HCT116 (cell line): ENCODE measurements around the gene ANKHD1. TPM values are rescaled to one million over a fixed set of nuclear protein-coding genes. Genes with fewer than 3 reads are reported as not detected.

Experiments
- ATAC-seq: fragments of 200-7000 bp; cut with Tn5 transposase; 2 replicates; pipeline ENCODE4 v1.9.1; 2020; ENCODE audit warnings: mild to moderate bottlenecking, moderate library complexity
- BruUV-seq: library from RNA; stranded (reverse); fragments of 400-500 nt; replicated peaks from 2 replicates; lab custom pipeline; 2021; lab: Mats Ljungman, UMichigan
- CTCF ChIA-PET: fragments of 300-600 bp; sonication (Branson Sonifier 250); formaldehyde crosslinking; loops from one replicate; lab custom pipeline; 2021; ENCODE audit warnings: antibody characterized with exemption; lab: Charles Lee
- POLR2A ChIA-PET: fragments of 300-600, 350-600 bp; sonication (Branson Sonifier 250); formaldehyde crosslinking; loops from one replicate; lab custom pipeline; 2021; ENCODE audit warnings: antibody characterized with exemption; lab: Charles Lee
- RAD21 ChIA-PET, 2 experiments: fragments of 300-600 bp; sonication (Branson Sonifier 250); formaldehyde crosslinking; loops; one replicate each; lab custom pipeline; 2023; ENCODE audit warnings: low total read pairs in 2 of 2; ENCODE audit not compliant: uncharacterized antibody in 2 of 2, unreplicated experiment in 2 of 2, low non-redundant PET in 1 of 2; lab: Charles Lee
- DNase-seq: peaks from one replicate; pipeline ENCODE4 v3.0.0-alpha.2; 2010; ENCODE audit warnings: low read depth, low spot score
- H2AFZ ChIP-seq: fragments of 200-600 bp; shearing (Covaris generic), sonication (generic); 2 replicates; pipeline ENCODE4 v1.6.1; 2017; ENCODE audit warnings: low read depth, mixed run types, mixed read lengths, antibody characterized with exemption, low read length; ENCODE audit not compliant: poor library complexity, severe bottlenecking
- H3K27ac ChIP-seq: 2 replicates; pipeline ENCODE4 v1.5.1; 2012; ENCODE audit warnings: low read depth, low read length
- H3K27me3 ChIP-seq: fragments of 200-600 bp; sonication (generic); 2 replicates; pipeline ENCODE4 v1.6.1; 2016; ENCODE audit warnings: mixed run types, low read length, mixed read lengths; ENCODE audit not compliant: insufficient read depth
- H3K36me3 ChIP-seq, 2 experiments: fragments of 200-500 bp in 1 of 2; fragments of 200-600 bp in 1 of 2; sonication (Bioruptor generic) in 1 of 2; sonication (generic) in 1 of 2; 2 replicates each; pipeline versions ENCODE4 v1.5.1 to v1.6.1; 2014 to 2016; ENCODE audit warnings: low read length in 2 of 2, inconsistent platforms in 1 of 2, mixed read lengths in 1 of 2, mixed run types in 1 of 2; ENCODE audit not compliant: insufficient read depth in 2 of 2, control insufficient read depth in 1 of 2
- H3K4me1 ChIP-seq, 2 experiments: fragments of 200-600 bp in 1 of 2; sonication (generic) in 1 of 2; 2 replicates each; pipeline versions ENCODE4 v1.5.1 to v1.6.1; 2012 to 2017; ENCODE audit warnings: low read length in 2 of 2, inconsistent platforms in 1 of 2, mild to moderate bottlenecking in 1 of 2, mixed read lengths in 1 of 2, mixed run types in 1 of 2, moderate library complexity in 1 of 2; ENCODE audit not compliant: insufficient read depth in 2 of 2, control insufficient read depth in 1 of 2
- H3K4me2 ChIP-seq: fragments of 200-600 bp; sonication (generic); 2 replicates; pipeline ENCODE4 v1.6.1; 2017; ENCODE audit warnings: mixed run types, low read length, mixed read lengths
- H3K4me3 ChIP-seq, 2 experiments: fragments of 200-600 bp in 1 of 2; sonication (generic) in 1 of 2; replicated peaks in 1 of 2; 2 replicates each; pipeline ENCODE4 v1.5.1; 2011 to 2016; ENCODE audit warnings: low read length in 2 of 2, control low read depth in 1 of 2, low read depth in 1 of 2, mild to moderate bottlenecking in 1 of 2, mixed read lengths in 1 of 2, mixed run types in 1 of 2
- H3K79me2 ChIP-seq: fragments of 200-600 bp; sonication (generic); 2 replicates; pipeline ENCODE4 v1.6.1; 2017; ENCODE audit warnings: mild to moderate bottlenecking, mixed run types, low read length, moderate library complexity, mixed read lengths; ENCODE audit not compliant: insufficient read depth
- H3K9ac ChIP-seq: fragments of 200-600 bp; sonication (generic); 2 replicates; pipeline ENCODE4 v1.6.1; 2016; ENCODE audit warnings: low read length, mixed read lengths
- H3K9me2 ChIP-seq: fragments of 200-600 bp; sonication (generic), shearing (Covaris generic); 2 replicates; pipeline ENCODE4 v1.6.1; 2017; ENCODE audit warnings: mixed run types, mild to moderate bottlenecking, moderate library complexity; ENCODE audit not compliant: insufficient read depth
- H3K9me3 ChIP-seq, 2 experiments: fragments of 200-500 bp in 1 of 2; fragments of 200-600 bp in 1 of 2; sonication (Bioruptor generic) in 1 of 2; sonication (generic) in 1 of 2; 2 replicates each; pipeline ENCODE4 v1.6.1; 2014 to 2017; ENCODE audit warnings: low read length in 2 of 2, mixed read lengths in 2 of 2, inconsistent platforms in 1 of 2, low read depth in 1 of 2, mild to moderate bottlenecking in 1 of 2, mixed run types in 1 of 2, moderate library complexity in 1 of 2; ENCODE audit not compliant: control insufficient read depth in 1 of 2, insufficient read depth in 1 of 2
- H4K20me1 ChIP-seq: fragments of 200-600 bp; sonication (generic), shearing (Covaris generic); 2 replicates; pipeline ENCODE4 v1.6.1; 2017; ENCODE audit warnings: mixed run types, mild to moderate bottlenecking, moderate library complexity; ENCODE audit not compliant: insufficient read depth
- CEBPB ChIP-seq: IDR thresholded peaks from 2 replicates; pipeline ENCODE4 v1.6.1; 2012; ENCODE audit warnings: low read depth
- CTCF ChIP-seq, 3 experiments: fragments of 200-600 bp in 1 of 3; sonication (generic) in 1 of 3; IDR thresholded peaks in 2 of 3; conservative IDR thresholded peaks in 1 of 3; 2 replicates each; pipeline ENCODE4 v1.5.1; 2012 to 2017; ENCODE audit warnings: low read depth in 2 of 3, low read length in 2 of 3, antibody characterized with exemption in 1 of 3, borderline replicate concordance in 1 of 3, control low read depth in 1 of 3, mild to moderate bottlenecking in 1 of 3, mixed read lengths in 1 of 3, mixed run types in 1 of 3, moderate library complexity in 1 of 3; ENCODE audit not compliant: insufficient read depth in 1 of 3
- EGR1 ChIP-seq: IDR thresholded peaks from 2 replicates; pipeline ENCODE4 v1.6.1; 2012; ENCODE audit warnings: low read depth
- SIN3A ChIP-seq: IDR thresholded peaks from 2 replicates; pipeline ENCODE4 v1.6.1; 2012; ENCODE audit warnings: low read depth
- SP1 ChIP-seq: IDR thresholded peaks from 2 replicates; pipeline ENCODE4 v1.6.1; 2012; ENCODE audit warnings: low read depth
- YY1 ChIP-seq: IDR thresholded peaks from 2 replicates; pipeline ENCODE4 v1.6.1; 2011; ENCODE audit warnings: low read length, low read depth, moderate library complexity, mild to moderate bottlenecking; ENCODE audit not compliant: insufficient replicate concordance; ENCODE audit errors: extremely low read depth
- ZFX ChIP-seq: fragments of 450-650 bp; IDR thresholded peaks from 2 replicates; pipeline ENCODE4 v1.6.1; 2017
- ZNF274 ChIP-seq: fragments of 200-500 bp; sonication (Bioruptor generic); IDR thresholded peaks from 2 replicates; pipeline ENCODE4 v1.6.1; 2014; ENCODE audit warnings: mild to moderate bottlenecking, low read depth, low read length, inconsistent platforms
- intact Hi-C: fragments of 100-400 bp; cut with micrococcal nuclease; formaldehyde crosslinking; loops from 2 replicates; pipeline ENCODE4 v1.10.0; 2022
- total RNA-seq: library from RNA; stranded (reverse); gene quantifications from one replicate; pipeline ENCODE4 v1.2.1, GENCODE V29; 2021; ENCODE audit not compliant: unreplicated experiment

ANKHD1 gene
- total RNA-seq, 1 experiment from 2014 or later: 80.8 TPM

- Histone ChIP-seq H2AFZ (peak overlapping the region; percentile 88), H3K4me1 (peaks cover 3 to 32% of the 10 kb centered on the region in 2 experiments; a peak in 3 of 4 replicates), H3K9me3 (no peaks in the 10 kb centered on the region), H3K79me2 (no peaks in the 10 kb centered on the region), H3K27ac (no peak overlapping the region), H3K9me2 (no peaks in the 10 kb centered on the region), H3K4me2 (no peak overlapping the region), H3K9ac (no peak overlapping the region; the same call in 1 of the 2 replicates), H4K20me1 (no peaks in the 10 kb centered on the region), H3K27me3 (no peaks in the 10 kb centered on the region), H3K4me3 (no peak overlapping the region)
- ChIA-PET CTCF (interaction anchor here (0.6 to 3.5 kb wide), 29 partner anchors 8 to 593 kb away, joined by 3 to 186 read pairs (median 4); partner anchors contain the start of genes ANKHD1, HBEGF and TMCO6), RAD21 (interaction anchor here (0.7 to 1.9 kb wide), 8 partner anchors 13 to 189 kb away, joined by 3 to 17 read pairs (median 4); partner anchors contain the start of gene HBEGF (in 1 of the 2)), POLR2A (interaction anchor here (0.8 to 1.8 kb wide), 6 partner anchors 12 to 361 kb away, joined by 3 to 19 read pairs (median 6); partner anchors contain the start of genes HBEGF, IK and NDUFA2)
- ATAC-seq (peak; percentile 21; the same call in 1 of the 2 replicates), DNase-seq (no peak)
- no TSS peak for BruUV-seq
- intact Hi-C loops: loop anchor here (2.0 to 10.0 kb wide), 3 partner anchors 184 to 284 kb away; partner anchors contain the start of genes CYSTM1 and TMCO6
- TF ChIP-seq SIN3A (no peak), ZNF274 (no peak), EGR1 (no peak), YY1 (no peak), CTCF (IDR thresholded peaks at IDR 0.05 in 2 of 3, conservative IDR thresholded peaks at IDR 0.05 in 1 of 3; ENCODE audit: borderline replicate concordance in 1 of 3, insufficient read depth in 1 of 3, low read depth in 2 of 3, low read length in 2 of 3) (peak in 2 of 3 experiments; percentile 60 to 73; a peak in 4 of 6 replicates), ZFX (no peak), SP1 (no peak), CEBPB (no peak)
- TF ChIP-seq, all 23 proteins: peak for 1
- H3K36me3 ChIP-seq: no peaks in the 10 kb centered on the region
Observed at GRCh38 chr5:140358738-140359310, 42.8 kb upstream of the ANKHD1 start.
